SKM-1 (cell line): ENCODE measurements around the gene GRIPAP1.
"Not testable (repeated sequence)": the region's sequence is repeated elsewhere in the genome, so short reads cannot be mapped to it uniquely, and the experiment has no call there.

Experiments used
- DNase-seq: peaks from one replicate; lab custom pipeline; 2025; ENCODE audit not compliant: unreplicated experiment; lab: John Stamatoyannopoulos, UW

GRIPAP1 gene

DNA sequence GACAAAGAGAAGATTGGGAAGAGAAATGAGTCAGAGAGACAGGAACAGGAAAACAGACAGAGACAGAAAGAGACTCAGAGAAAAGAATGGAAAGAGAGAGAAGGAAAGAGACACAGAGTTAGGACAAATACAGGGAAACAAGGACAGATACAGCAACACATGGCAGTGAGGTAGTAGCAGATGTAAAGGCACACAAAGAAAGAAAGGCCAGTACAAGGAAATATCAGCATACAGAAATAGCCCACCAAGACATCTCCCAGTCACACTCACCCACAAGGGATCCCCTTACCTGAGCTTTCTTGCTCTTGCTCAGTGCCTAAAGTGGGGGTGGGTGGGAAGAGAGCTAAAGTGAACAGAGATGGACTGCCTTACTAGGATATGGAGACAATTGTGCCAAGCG, 4.2 kb downstream of the GRIPAP1 start:
- no peak for DNase-seq

DNA sequence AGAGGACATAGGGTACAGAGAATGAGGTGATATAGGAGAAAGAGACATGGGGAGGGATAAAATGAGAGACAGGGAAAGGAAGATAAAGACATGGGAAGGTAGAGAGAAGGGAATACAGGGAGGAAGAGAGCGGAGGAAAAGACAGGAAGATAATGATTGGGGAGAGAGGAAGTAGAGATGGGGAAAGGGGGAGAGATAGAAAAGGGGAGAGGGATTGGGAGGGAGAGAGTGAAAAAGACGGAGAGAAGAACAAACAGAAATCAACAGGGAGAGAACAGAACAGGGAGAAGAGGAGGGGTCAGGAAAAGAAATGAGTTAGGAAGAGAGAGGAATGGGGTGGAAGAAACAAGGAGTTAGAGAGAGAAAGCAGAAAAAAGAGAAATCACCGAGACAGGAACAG, 4.6 kb downstream of the GRIPAP1 start:
- no peak for DNase-seq

DNA sequence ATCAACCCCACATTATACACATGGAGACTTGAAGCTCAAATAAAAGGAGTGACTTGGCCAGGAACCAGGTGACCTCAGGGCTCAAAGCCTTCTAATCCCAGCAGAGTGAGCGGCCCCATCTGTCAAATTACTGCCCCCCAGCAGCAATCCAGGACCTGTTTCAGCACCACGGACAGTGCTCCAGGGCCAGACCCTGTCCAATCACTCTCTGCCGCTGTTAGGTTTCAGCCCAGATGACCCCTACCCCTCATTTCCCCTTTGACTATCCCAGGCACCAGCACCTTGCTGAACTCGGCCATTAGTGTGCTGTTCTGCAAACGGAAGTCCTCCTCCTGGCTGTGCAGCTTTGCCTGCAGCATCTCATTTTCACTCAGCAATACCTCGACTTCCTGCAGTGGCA, 5.1 kb downstream of the GRIPAP1 start:
- no peak for DNase-seq

DNA sequence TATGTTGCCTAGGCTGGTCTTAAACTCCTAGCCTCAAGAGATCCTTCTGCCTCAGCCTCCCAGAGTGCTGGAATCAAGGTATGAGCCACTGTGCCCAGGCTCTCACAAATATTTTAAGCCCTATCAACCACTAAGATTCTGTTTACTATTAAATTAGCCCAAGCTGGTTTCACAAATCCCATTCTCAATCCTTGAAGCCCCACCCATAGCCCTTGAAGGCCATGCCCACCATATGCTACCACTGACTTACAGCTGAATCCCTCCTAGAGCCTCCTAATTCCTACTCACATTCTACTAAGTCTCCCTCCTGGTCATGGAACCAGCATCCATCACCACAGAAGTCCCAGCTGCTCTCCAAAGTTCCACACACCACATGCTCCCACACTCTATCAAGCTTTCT, 9.7 kb downstream of the GRIPAP1 start:
- DNase-seq, result no peak

DNA sequence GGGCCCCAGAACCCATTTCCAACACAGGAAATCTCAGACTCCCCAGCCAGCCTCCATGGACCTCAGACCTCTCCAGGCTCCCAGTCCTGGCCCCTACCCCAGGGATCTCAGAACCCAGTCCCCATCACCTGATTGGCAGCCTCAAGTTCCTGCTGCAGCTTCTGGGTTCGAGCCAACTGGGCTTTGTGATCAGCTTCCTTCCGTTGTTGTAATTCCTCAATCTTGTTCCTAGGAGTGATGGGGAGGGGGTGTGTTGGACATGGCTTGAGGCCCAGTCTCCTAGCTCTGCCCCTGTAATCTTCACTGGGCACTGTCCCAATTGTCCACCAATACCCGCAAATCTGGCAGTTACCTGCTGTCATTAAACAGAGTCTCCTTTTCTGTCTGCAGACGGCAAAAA, 12.6 kb downstream of the GRIPAP1 start:
- no peak for DNase-seq

DNA sequence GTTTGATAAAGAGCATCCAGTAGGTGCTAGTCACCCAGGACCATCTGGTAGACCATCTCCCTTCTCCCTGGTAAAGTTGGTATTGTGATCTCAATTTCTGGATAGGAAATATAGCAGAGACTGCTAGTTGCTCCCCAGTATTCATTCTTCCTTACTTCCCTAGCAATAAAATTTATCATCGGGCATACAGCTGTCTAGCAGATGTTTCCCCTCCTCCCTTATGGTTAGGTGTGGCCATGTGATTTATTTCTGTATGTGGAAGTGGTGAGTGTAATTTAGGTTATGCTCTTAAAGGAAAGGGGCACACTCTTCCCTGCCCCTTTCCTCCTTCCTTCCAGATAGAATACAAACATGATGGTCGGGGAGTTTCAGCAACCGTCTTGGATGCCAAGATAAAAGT, 18.2 kb downstream of the GRIPAP1 start:
- no peak for DNase-seq

DNA sequence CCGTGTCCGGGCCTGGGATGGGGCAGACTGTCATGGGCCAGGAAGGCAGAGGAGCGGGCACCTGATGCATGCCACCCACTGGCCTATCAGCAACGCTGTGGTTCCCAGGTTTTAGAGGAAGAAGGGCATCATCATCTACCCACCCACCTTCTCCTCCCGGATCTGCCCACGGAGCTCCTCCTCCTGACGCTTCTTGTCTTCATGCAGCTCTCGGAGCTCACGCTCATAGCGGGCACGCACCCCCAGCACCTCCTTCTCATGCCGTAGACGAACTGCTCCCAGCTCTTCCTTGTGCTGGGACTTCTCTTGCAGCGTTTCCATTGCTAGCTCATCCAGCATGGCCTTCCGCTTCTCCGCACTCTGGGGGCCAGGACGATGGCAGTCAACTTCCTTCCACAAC, 19.0 kb downstream of the GRIPAP1 start:
- DNase-seq, result no peak

DNA sequence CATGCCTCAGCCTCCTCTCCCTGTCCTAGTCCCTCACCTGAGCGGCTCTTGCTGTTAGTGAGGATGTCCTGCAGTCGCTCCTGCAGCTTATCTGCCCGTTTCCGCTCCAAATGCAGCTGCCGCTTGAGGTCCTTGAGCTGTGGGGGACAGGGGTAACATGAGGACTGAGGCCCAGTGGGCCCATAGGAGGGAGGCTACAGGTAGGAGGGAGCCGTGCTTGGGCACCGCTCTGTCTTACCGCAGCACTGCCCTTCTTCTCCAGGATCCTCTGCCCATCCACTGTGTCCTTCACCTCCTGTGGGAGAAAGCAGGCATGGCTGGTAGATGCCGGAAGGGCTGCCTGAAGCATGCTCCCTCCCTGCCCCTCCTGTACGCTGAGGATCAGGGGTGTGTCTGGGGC, 20.9 kb downstream of the GRIPAP1 start:
- DNase-seq, result no peak

DNA sequence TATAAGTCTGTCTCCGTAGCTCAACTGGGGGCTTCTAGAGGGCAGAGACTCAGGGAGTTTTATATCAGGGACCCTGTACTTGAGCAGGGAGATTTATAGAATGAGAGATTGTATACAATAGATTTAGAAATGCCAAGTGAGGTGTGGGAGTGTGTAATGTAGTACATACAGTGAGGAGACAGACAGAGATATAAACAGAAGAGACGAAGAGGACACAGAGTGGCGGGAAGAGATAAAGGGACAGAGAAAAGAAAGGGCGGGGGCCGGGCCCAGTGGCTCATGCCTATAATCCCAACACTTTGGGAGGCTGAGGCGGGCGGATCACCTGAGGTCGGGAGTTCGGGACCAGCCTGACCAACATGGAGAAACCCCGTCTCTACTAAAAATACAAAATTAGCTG, 21.7 kb downstream of the GRIPAP1 start:
- not testable (repeated sequence) for DNase-seq

DNA sequence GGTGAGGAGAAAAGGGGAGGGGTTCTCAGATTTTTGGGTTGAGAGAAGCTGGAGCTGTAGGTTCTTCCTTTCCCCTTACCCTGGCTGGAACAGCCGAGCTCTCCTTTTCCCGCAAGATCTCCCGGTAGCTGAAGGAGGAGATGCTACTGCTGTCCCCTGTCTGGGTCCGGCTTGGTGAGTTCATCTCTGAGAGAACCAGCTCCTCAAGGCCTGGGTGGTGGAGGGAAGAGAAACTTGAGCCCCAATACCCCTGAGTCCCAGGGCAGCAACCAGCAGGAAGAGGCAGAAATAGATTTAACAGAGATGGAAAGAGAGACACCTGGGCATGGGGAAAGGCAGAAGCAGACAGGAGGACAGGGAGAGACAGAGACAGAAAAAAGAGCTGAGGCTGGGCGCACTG, 23.8 kb downstream of the GRIPAP1 start:
- DNase-seq, result no peak

DNA sequence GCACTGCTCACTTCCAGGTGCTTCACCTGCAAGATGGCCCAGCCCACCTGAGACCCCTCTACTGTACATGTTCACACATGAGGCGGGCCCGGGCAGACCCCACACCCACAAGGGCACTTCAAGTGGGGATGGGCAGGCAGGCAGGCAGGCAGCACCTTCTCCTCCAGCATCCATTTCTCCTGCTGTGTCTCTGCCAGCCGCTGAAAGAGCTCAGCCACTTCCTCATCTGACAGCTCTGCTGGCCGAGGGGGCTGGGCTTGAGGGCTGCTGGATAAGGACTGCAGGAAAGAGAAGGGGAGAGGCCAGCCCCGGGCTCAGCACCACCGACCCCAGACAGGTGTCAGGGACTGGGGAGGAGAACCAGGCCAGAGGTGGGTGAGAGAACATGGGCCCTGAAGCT, 26.0 kb downstream of the GRIPAP1 start:
- DNase-seq, result no peak

DNA sequence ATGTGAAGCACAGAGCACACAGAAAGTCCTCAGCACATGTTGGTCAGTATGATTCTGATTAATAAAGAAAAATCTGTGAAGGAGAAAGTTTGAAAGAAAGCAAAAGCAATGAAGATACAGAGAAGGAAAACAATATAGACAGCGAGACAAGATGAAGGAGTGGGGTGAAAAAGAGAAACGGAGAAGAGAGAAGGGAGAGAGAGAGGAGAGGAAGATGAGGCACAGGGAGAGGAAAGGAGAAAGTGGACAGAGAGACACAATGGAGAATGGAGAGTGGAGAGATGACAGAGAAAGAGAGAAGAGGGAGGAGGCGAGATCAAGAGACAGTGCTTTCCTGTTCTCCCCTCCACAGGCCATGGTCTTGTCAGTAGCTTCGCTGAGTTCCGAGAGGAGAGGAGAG, 26.5 kb downstream of the GRIPAP1 start:
- no peak for DNase-seq

DNA sequence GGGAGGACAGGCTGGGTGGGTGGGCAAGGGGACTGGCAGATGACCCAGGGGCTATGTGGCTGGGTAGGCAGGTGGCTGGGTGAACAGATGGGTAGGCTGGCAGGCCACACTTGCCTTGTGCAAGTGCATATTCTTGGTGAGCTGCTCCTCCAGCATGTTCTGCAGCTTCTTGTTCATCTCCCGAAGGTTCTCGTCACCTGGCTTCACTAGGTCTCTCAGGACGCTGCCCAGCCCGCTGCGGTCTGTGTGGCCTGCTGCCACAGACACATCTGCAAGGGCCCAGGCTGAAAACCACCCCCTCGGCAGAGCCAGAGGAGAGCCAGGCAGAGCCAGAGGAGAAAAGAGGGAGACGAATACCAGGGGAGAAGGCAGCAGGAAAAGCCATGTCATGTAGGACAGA, 27.0 kb downstream of the GRIPAP1 start:
- no peak for DNase-seq

DNA sequence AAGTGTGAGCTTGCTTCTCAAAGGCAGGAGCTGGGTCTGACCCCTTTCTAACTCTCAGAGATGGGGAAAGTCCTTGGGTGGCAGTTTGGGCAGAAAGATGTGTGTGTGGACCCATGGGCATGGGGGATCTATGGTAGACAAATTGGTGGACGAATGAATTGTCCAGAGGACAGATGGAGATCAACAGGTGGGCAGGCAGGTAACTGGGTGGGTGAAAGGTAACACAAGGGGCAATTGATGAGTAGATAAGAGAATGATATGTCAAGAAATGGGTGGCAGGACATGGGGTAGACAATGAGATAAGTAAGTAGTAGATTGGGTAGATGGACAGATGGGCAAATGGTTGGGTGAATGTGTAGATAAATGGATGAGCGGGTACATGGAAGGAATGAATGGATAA, 27.5 kb downstream of the GRIPAP1 start:
- DNase-seq, result no peak

DNA sequence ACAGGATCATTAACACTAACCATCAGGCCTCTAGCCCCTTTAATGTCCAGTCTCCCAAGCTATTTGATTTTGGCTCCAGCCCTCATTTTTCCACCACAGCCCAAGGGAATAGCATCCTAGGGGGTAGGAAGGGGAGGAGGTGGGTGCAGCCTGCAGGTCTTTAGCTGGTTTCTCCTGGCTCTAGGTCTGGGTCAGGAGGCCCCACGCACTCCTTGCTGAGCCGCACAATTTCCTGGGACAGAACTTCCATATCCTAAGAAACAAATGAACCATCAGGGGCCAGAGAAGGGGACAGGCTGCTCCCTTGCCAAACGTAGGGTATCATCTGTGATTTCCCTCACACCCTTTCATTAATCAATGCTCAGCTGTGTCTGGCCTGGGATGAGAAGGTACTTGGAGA, 28.0 kb downstream of the GRIPAP1 start:
- no peak for DNase-seq

DNA sequence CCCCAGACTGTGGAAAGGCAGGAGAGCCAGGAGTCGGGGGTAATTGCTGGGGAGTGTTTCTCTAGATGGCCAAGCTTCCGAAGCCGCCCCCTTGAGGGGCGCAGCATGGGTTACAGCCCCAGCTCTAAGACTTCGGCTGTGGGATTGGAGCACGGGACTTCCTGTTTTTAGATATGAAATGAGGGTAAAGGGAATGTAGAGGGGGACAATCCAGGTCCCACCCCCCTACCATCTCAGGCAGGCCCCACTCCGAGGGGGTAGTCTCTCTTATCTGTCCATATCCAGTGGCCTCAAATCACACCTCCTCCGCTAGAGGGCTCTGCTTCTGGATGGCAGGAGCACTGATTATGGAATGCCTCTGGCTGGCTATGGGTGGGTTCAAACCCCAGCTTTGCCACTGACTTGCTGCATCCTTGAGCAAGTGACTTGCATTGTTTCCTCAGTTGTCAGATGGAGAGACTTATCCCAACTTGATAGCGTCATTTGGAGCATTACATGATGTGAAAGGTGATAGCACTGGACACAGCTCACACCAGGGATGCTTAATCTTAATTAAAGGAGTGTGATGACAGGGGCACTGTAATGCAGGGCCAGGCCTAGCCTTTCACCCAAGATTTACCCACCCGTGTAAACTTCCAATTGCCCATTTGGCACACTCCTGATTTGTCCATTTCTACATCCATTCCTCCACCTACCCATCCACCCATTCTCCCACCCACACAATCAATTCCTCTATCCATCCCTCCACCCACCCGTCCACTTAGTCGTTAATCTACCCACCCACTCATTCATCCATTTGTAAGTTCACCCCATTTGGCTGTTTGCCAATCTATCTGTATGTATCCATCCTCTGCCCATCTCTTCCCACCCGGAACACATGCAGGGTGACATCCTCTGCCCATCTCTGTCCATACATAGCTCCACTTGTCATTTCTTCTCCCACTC, 29.6 kb downstream of the GRIPAP1 start:
- DNase-seq, result peak; percentile 0

DNA sequence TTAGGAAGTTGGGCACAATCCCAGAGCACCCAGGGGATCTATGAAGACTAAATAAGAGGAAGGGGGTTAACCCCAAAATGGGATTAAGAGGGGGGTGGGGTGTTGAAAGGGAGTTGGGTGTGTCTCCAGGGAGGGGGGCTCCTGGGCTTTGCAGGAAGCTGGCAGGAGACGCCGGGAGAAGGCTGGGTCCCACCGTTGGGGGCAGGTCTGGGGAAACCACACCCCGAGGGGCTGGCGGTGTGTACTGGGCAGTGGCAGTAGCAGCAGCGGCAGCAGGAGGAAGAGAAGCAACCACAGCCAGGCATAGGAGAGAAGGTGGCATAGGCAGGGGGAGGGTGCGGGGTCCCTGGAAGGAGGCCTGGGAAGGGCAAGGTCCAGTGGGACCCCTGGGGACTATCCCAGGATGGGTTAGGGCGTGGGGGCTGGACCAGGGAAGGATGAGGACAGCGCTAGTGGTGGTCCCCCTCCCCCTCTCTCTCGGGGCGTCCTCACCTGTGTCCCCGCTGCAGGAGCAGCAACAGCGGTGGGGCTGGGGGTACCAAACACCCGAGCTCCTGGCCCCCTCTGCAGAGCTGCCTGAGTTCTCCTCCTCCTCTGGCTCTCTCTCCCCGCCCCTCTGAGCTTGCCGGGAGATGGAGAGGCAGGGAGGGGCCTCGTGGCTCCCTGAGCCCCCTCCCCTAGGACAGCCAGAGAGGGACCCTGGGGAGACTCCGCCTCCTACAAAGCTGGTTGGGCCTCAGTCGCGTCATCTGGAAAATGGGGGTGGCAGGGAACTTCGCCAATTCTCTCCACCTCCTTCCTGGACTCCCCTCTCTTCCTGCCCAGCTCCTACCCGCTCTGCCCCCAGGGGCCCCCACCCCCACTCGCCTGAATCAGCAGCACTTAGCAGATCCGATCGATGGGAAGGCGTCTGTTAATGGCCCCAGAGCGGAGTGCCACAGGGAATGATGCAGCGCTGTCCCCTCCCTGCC, 30.5 kb downstream of the GRIPAP1 start, which contains the start of gene KCND1:
TSS of gene KCND1 (minus strand) at position 596 of the 971 bp plus-strand sequence. CDS start 1,573 bp downstream, outside the sequence.
- DNase-seq, result no peak

DNA sequence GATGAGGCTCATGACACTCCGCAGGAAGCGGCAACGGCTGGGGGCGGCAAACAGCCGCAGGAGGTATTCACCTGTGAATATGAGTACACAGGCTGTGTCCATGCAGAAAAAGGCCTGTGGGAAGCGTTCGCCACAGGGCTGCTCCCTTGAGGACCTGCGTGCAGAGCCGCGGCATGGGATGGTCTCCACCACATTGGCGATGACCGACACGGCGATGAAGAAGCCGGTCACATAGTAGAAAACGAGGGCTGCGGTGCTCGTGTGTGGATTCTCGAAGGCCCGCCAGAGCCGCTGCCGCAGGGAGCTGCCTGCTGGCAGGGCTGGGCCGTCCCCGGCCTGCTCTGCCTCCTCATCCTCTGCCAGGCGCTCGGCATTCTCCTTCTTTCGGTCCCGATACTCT, 32.6 kb downstream of the GRIPAP1 start:
- DNase-seq, result no peak

DNA sequence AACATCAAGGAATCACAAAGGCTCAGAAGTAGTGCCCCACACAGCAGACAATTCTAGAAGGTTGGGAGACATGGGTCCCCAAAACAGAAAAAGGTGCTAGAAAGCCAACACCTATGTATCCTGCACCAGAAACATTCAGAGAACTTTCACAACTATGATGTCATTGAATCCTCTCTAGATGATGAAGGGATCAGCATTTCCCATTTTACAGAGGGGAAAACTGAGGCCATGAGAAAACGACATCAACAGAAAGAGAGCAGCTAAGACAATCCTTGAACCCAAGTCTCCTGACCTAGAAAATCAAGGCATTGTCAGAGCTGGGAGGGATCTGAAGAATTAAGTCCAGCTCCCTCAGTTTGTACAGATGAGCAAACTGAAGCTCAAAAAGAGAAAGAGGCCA, 33.7 kb downstream of the GRIPAP1 start:
- DNase-seq, result no peak

DNA sequence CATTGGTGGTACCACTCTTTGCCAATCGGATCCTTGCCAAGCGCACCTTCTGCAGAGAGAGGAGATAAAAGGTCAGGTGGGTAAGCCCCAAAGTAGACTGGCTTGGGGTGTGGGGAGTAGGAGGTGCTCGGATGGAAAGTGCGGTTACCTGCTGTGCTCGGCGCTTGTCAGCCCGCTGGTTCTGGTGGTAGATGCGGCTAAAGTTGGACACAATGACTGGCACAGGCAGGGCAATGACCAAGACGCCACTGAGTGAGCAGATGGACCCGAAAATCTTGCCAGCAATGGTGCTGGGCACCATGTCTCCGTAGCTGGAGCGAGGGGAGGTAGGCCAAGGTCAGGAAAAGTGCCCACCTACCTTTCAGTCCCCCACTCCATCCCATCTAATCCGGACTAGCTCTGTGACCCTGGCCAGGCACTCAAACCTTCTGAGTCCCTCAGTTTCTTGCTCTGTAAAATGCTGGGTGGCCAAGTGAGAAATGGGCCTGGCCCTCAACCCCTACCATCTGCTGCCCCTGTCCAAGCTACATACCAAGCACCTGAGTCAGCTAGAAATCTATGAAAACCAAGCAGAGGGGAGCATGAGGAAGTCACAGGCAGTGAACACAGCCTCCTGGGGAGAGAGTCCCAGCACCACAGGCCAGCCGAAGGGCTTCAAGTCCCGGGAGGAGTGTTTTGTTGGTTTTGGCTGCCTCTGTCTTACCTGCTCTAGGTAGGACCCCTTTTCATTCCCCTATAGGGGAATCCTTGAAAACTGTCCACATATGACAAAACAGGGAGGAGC, 35.1 kb downstream of the GRIPAP1 start:
- DNase-seq, result no peak

DNA sequence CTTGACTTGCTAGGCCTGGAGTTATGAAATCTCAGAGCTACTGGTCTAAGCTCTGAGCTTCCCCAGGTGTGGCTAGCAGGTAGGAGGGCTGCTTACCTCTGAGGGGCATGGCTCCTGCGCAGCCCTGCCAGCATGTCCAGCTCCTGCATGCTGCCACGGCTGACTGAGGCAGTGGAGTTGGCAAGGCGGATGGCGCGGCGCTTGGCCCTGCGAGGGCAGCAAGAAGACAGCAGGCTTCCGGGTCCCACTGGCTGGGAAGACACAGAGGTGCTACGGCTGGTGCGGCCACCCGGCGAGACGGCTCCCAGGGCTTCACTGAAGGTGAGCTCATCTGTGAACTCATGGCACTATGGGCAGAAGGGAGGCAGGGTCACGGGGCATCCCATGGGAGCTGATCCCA, 36.1 kb downstream of the GRIPAP1 start:
- no peak for DNase-seq
